Fibroblast of mammary gland (primary cell): Measurements from ENCODE around the gene SGTB.
"Not testable (repeated sequence)": the region's sequence is repeated elsewhere in the genome, so short reads cannot be mapped to it uniquely, and the experiment has no call there.

ENCODE experiments used
- DNase-seq: peaks from one replicate; pipeline ENCODE4 v3.0.0-alpha.2; 2010; ENCODE audit warnings: low read depth
- H3K4me3 ChIP-seq: 2 replicates; pipeline ENCODE4 v1.5.1; 2011; ENCODE audit warnings: low read depth, mild to moderate bottlenecking, low read length, moderate library complexity; ENCODE audit not compliant: control insufficient read depth
- CTCF ChIP-seq: conservative IDR thresholded peaks from 2 replicates; pipeline ENCODE4 v1.5.1; 2011; ENCODE audit warnings: low read depth, low read length, inconsistent platforms; ENCODE audit not compliant: control insufficient read depth, insufficient read depth

Gene SGTB

GRCh38 chr5:65737842-65738241 is 15.9 kb upstream of the SGTB start:
- TF ChIP-seq CTCF, result no peak
- H3K4me3 ChIP-seq, result no peak overlapping the region
- DNase-seq, result no peak

GRCh38 chr5:65736011-65736410 is 14.1 kb upstream of the SGTB start:
- DNase-seq, result no peak
- TF ChIP-seq CTCF, result no peak
- no peak overlapping the region for H3K4me3 ChIP-seq

GRCh38 chr5:65734921-65735320 is 13.0 kb upstream of the SGTB start:
- no peak for TF ChIP-seq CTCF
- H3K4me3 ChIP-seq, result no peak overlapping the region
- DNase-seq, result no peak

GRCh38 chr5:65734196-65734775 is 12.4 kb upstream of the SGTB start:
- H3K4me3 ChIP-seq, DNase-seq: not testable (repeated sequence)

- not testable (repeated sequence) for H3K4me3 ChIP-seq, DNase-seq
Measured at GRCh38 chr5:65732046-65732445, 10.1 kb upstream of the SGTB start.

- no peak overlapping the region for H3K4me3 ChIP-seq
- no peak for TF ChIP-seq CTCF
- peak; percentile 53 for DNase-seq
Measured at GRCh38 chr5:65730910-65731309, 9.0 kb upstream of the SGTB start.

- H3K4me3 ChIP-seq, result no peak overlapping the region
- DNase-seq, result no peak
- TF ChIP-seq CTCF, result no peak
Measured at GRCh38 chr5:65728218-65728617, 6.3 kb upstream of the SGTB start.

- no peak overlapping the region for H3K4me3 ChIP-seq
- TF ChIP-seq CTCF, result no peak
- no peak for DNase-seq
Measured at GRCh38 chr5:65727491-65728156, 5.7 kb upstream of the SGTB start.
